NK-92 (cell line): ENCODE measurements around the gene PDE4A.
"Not testable (repeated sequence)": the region's sequence is repeated elsewhere in the genome, so short reads cannot be mapped to it uniquely, and the experiment has no call there.

ENCODE experiments used
- DNase-seq: peaks from one replicate; lab custom pipeline; 2025; ENCODE audit not compliant: unreplicated experiment; lab: John Stamatoyannopoulos, UW

PDE4A gene

GRCh38 chr19:10461047-10461949 lies 41.0 kb downstream of the PDE4A start:
- no peak for DNase-seq

- DNase-seq: not testable (repeated sequence)
These were observed 41.7 kb downstream of the PDE4A start for GRCh38 chr19:10462042-10462441.

DNA sequence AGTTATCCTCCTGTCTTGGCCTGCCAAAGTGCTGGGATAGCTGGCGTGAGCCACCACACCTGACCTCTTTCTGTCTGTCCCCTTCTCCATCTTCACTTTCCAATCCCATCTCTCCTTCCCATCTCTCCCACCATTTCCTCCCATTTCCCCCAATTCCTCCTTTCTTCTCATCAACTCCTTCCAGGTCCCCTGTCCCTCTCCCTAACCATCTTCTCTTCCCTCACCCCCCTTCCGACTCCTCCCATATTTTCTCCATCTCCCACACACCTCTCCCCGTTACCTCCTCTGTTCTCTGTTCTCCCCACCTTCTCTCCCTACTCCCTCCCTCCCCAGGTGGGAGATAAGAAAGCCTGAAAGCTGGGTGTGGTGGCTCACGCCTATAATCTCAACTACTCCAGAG lies 42.2 kb downstream of the PDE4A start:
- no peak for DNase-seq

- no peak for DNase-seq
These were observed 44.1 kb downstream of the PDE4A start for GRCh38 chr19:10464456-10464855.

GRCh38 chr19:10467104-10467706 lies 46.9 kb downstream of the PDE4A start:
- DNase-seq: no peak

DNA sequence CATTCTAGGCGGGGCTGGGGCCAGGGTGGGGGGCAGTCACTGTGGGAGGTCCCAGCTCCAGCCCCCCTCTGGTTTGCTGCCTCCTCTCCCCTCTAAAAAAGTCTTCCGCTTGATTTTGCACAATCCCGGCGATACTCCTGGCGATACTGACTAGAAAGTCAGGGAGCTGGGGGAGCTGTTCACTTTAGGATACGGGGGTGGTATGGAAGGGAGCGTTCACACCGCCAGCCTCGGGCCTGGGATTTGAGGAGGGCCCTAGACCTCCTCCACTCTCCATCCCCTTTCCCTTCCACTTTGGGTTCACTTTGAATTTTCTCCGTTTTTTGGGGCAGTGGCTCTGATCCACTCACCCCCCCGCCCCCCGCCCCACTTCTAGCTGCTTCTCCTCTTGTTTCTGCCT lies 47.8 kb downstream of the PDE4A start:
- no peak for DNase-seq

DNA sequence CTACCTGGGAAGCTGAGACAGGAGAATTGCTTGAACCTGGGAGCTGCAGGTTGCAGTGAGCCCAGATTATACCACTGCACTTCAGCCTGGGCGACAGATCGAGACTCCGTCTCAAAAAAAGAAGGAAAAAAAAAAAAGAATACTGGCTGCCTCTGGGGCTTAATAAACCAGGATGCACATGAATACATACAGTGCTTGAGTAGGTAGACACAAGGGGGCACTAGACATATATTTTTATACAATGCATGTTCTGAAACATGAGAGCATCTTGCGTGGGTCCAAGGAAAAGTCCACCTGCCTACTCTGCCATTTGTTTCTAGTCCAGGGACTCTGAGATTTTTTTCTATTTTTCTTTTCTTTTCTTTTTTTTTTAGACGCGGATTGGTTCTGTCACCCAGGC lies 51.6 kb downstream of the PDE4A start:
- DNase-seq: no peak

- DNase-seq: no peak
These were observed 52.9 kb downstream of the PDE4A start for GRCh38 chr19:10473192-10473591.

DNA sequence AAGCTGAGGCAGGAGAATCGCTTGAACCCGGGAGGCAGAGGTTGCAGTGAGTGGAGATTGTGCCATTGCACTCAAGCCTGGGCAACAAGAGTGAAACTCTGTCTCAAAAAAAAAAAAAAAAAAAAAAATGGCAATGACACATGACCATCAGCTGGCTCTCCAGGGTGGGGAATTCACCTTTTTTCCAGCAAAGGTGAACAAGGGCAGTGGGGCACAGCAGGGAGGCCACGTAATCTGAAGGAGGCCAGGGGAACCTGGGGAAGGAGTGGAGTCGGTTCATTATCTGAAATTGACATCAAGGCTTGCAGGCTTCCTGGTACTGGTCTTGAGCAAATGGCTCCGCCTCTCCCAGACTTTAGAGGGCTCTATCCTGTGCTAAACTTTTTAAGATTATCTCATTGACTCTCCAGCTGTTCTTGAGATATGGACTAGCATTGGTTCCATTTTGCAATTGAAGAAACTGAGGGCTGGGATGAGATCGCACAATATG lies 54.7 kb downstream of the PDE4A start:
- no peak for DNase-seq

GRCh38 chr19:10478476-10478875 lies 58.1 kb downstream of the PDE4A start:
- no peak for DNase-seq

DNA sequence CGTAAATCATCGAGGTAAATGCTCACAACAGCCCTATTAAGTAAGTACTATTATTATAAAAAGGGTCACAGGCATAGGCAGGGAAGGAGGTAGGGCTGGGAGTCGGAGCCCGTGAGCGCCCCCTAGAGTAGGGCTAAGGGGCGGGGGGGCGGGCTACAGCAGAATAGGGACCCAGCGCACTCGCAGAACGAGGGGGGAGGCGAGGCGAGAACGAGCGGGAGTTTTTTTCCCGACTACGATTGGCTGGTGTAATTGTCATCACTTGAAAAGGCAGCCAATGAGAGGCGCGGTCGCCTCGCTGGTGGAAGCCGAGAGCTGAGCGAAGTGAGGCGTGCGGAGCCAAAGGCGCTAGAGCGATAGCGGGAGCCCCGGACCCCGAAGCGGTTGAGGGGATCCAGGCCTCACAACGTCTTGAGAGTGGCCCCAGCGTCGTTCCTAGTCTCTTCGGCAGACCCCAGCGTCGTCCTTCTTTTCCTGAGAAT lies 58.6 kb downstream of the PDE4A start:
- DNase-seq: no peak

- no peak for DNase-seq
These were observed 66.2 kb downstream of the PDE4A start for GRCh38 chr19:10486551-10486950.

GRCh38 chr19:10491472-10492047 lies 71.2 kb downstream of the PDE4A start:
- no peak for DNase-seq

GRCh38 chr19:10497371-10497770 lies 77.0 kb downstream of the PDE4A start:
- no peak for DNase-seq

GRCh38 chr19:10499550-10500246 lies 79.4 kb downstream of the PDE4A start:
- no peak for DNase-seq

GRCh38 chr19:10500247-10500592 lies 79.9 kb downstream of the PDE4A start:
- no peak for DNase-seq

DNA sequence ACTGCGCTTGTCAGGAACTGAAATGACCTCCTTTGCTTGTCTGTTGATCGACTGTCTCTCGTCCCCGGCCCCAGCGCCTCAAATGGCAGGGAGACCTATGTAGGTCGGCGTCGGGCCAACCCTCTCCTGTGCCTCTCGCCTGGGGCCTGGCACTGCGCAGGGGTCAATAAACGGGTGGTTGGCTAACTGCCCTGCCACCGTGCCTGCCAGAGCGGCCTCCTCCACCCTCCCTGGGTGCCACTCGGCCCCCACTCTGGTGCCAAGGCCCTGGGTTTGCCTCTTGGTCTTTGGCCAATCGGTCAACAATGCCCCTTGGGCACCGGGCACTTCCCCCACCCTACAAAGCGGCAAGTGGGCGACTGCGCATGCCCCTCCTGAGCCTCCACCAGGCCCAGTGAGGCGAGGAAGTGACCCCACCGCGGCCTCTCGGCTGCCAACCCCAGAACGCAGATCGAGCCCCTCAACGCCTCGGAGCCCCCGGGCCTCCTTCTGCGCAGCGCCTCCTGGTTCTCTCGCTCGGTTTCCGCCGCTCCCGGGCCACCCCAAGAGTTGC lies 81.7 kb downstream of the PDE4A start:
- no peak for DNase-seq

GRCh38 chr19:10502524-10503001 lies 82.2 kb downstream of the PDE4A start:
- no peak for DNase-seq

DNA sequence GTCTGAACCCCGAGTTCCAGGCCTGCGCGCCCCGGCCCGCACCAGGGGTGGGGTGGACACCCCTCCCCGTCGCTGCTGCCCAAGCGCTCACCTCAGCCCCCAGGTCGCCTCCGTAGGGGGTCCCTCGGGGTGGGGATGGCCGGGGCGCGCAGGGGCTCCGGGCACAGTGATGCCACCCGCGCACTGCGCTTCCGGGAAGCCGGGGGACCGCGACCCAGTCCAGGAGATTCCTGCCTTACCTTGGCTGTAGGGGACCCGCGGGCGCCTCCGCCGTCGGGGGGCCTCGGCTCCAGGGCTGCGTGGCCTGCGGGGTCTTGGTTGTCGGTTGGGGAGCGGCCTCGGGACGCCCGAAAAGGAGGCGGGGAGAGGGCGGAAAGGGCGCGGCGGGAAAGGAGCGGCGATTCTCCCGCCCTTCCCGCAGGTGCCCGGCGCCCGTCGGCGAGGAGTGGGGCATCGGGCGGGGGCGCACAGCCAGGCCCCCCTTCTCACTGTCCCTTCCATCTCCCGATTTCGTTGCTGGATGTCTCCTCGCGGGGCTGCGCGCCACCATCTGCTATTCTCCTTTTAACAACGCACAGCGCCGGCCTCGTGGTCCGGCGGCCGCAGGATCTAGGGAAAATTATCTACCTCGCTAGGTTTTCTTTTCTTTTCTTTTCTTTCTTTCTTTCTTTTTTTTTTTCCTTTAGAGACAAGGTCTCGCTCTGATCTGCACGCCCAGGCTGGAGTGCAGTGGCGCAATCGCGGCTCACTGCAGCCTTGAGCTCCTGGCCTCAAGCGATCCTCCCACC lies 82.9 kb downstream of the PDE4A start, which contains the start of gene KEAP1:
Gene KEAP1, minus strand, starts transcription at position 355 of the 788 bp plus-strand sequence. CDS start 3,323 bp downstream, outside the sequence.
- no peak for DNase-seq
